Type B pancreatic cell (in vitro differentiated cells): ENCODE measurements around the gene DNM2. TPM values are rescaled to one million over a fixed set of nuclear protein-coding genes. Genes with fewer than 3 reads are reported as not detected.

Experiments
- DNase-seq: peaks from one replicate; pipeline ENCODE4 v3.0.0; 2021; ENCODE audit warnings: mixed read lengths; ENCODE audit not compliant: unreplicated experiment; ENCODE audit errors: extremely low spot score
- H3K27ac Mint-ChIP-seq: 2 replicates; pipeline ENCODE4 v1.8.0; 2021; ENCODE audit warnings: mild to moderate bottlenecking, mixed read lengths
- H3K27me3 Mint-ChIP-seq: 2 replicates; pipeline ENCODE4 v1.8.0; 2021; ENCODE audit warnings: mixed read lengths
- H3K36me3 Mint-ChIP-seq: 2 replicates; pipeline ENCODE4 v1.8.0; 2021; ENCODE audit warnings: mixed read lengths
- H3K4me1 Mint-ChIP-seq: one replicate; pipeline ENCODE4 v1.8.0; 2021; ENCODE audit warnings: mixed read lengths; ENCODE audit not compliant: unreplicated experiment
- H3K4me3 Mint-ChIP-seq: 2 replicates; pipeline ENCODE4 v1.8.0; 2021; ENCODE audit warnings: mild to moderate bottlenecking, mixed read lengths
- H3K9me3 Mint-ChIP-seq: 2 replicates; pipeline ENCODE4 v1.8.0; 2021; ENCODE audit warnings: mixed read lengths
- total RNA-seq: library from RNA; stranded (reverse); gene quantifications from 2 replicates; pipeline ENCODE4 v1.2.1, GENCODE V29; 2021; ENCODE audit warnings: low replicate concordance
- TF ChIP-seq, protein P1 (sequence below): fragments of 200-600 bp; sonication (generic); conservative IDR thresholded peaks from 2 replicates; pipeline ENCODE4 v1.5.0; 2021; ENCODE audit warnings: antibody characterized with exemption, mild to moderate bottlenecking

The DNM2 gene
- total RNA-seq, 1 donor from 2014 or later = 119 TPM

DNA sequence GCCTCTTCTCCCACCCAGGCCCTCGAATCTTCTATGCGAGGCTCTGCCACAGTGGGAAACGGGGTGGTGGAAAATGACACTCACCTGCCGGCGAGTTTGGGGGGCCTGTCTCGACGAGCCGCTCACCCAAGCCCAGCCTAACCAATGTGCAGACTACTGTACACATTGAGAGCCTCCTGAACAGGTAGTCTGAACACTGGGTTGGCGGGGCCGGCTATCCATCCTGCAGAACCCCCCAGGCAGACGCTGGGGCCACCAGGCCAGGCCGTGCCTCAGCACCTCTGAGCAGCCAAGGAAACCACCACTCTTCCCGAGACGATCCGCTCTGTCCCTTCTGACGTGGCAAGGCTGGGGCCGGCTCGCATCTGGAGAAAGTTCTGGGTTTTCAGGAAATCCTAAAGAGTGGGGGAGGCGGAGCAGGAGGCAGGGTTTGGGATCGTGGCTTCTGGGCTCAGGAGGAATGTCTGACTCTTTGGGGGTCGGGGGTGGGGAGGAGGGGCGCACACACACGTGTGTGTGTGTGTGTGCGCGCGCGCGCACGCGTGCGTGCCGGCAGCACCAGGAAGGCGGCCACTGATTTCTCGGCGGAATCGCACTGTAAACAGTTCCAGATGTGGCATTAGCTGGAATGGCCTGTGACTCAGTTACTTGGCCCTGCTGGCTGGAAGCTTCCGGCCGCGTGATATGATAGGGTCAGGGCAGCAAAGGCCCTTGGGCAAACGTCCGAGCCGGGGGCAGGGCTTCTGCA is 99.6 kb downstream of the DNM2 start:
- Mint-ChIP-seq H3K9me3 (no peaks in the 10 kb centered on the region), H3K4me3 (peak overlapping the region; percentile 82), H3K27ac (peak overlapping the region; percentile 67), H3K36me3 (peaks cover 29% of the 10 kb centered on the region), H3K4me1 (peaks cover 6% of the 10 kb centered on the region), H3K27me3 (no peaks in the 10 kb centered on the region)
- TF ChIP-seq, protein P1, sequence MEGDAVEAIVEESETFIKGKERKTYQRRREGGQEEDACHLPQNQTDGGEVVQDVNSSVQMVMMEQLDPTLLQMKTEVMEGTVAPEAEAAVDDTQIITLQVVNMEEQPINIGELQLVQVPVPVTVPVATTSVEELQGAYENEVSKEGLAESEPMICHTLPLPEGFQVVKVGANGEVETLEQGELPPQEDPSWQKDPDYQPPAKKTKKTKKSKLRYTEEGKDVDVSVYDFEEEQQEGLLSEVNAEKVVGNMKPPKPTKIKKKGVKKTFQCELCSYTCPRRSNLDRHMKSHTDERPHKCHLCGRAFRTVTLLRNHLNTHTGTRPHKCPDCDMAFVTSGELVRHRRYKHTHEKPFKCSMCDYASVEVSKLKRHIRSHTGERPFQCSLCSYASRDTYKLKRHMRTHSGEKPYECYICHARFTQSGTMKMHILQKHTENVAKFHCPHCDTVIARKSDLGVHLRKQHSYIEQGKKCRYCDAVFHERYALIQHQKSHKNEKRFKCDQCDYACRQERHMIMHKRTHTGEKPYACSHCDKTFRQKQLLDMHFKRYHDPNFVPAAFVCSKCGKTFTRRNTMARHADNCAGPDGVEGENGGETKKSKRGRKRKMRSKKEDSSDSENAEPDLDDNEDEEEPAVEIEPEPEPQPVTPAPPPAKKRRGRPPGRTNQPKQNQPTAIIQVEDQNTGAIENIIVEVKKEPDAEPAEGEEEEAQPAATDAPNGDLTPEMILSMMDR = no peak
- DNase-seq = no peak

DNA sequence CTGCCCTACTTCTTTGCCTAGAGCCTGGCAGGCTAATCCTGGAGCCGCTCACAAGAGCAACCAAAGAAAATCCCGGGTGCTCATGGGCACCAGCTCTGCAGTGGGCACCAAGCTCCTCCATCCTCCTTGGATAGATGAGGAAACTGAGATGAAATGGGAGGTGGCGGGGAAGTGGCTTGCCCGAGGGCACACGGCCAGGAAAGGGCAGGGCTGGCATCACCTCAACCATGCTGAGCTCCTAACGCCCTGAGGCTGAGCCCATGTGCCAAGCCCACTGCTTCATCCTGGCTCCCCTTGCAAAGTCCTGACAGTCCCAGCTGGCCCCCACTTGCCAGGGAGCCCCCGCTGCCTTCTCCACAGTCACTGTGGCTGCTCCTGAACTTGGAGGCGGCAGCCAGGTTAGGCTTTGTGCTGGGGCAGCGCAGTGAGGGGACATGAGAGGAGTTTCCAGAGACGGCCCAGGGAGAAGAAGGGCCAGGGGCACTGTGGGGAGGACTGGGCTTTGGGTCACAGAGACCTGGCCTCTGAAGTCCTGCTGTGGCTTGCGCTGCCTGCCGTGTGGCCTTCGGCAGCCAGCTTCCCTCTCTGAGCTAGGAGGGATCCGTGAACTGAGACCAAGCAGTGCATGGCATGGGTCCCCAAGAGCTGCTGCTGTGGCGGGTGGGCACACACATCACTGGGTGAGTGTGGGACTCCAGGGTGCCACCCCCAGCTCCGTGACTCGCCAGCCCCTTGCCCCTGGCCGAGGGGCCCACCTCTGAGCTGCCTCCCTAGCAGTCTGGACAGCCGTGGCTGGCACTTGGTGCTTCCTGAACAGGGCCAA is 100.6 kb downstream of the DNM2 start:
- TF ChIP-seq, protein P1 = no peak
- no peaks in the 10 kb centered on the region for H3K9me3 Mint-ChIP-seq
- H3K4me1 Mint-ChIP-seq = peaks cover 6% of the 10 kb centered on the region
- no peaks in the 10 kb centered on the region for H3K27me3 Mint-ChIP-seq
- no peak overlapping the region for H3K4me3 Mint-ChIP-seq
- DNase-seq = no peak
- H3K36me3 Mint-ChIP-seq = peaks cover 25% of the 10 kb centered on the region
- no peak overlapping the region for H3K27ac Mint-ChIP-seq

DNA sequence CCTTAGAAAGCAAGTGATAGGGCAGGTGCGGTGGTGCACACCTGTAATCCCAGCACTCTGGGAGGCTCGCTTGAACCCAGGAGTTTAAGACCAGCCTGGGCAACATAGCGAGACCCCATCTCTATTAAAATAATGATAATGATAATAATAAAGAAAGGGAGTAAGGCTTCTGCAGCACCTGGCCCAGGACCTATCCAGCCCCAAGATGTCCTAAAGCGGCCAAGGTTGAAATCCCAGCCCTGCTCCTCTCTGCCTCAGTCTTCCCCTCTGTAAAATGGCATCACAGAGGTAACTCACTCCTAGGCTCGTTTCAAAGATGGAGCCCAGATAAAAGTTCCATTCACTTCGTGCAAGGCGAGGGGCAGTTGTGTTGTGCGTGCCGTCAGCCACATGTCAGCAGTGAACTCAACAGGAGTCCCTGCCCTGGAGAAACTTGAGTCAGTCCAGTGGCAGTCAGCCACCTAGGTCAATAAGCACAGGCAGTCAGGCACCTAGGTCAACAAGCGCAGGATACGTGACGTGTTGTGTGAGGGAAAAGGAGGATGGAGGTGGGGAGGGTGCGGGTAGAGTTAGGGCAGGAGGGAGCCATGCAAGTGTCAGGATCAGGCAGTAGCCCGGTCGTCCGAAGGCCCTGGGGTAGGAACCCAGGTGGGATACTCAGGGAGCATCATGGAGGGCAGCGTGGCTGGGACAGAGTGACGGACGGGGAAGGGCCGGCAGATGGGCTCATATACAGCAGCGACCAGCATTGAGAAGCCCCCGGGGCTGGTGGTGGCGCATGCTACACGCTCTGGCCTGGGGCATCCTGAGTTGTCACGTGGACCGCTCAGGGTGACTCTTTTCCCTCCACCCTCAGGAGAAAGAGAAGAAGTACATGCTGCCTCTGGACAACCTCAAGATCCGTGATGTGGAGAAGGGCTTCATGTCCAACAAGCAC is 101.5 kb downstream of the DNM2 start:
- TF ChIP-seq, protein P1 = no peak
- Mint-ChIP-seq H3K36me3 (peaks cover 27% of the 10 kb centered on the region), H3K27ac (peak overlapping the region; percentile 31), H3K27me3 (no peaks in the 10 kb centered on the region), H3K9me3 (no peaks in the 10 kb centered on the region), H3K4me1 (peaks cover 5% of the 10 kb centered on the region), H3K4me3 (no peak overlapping the region)
- DNase-seq = no peak

DNA sequence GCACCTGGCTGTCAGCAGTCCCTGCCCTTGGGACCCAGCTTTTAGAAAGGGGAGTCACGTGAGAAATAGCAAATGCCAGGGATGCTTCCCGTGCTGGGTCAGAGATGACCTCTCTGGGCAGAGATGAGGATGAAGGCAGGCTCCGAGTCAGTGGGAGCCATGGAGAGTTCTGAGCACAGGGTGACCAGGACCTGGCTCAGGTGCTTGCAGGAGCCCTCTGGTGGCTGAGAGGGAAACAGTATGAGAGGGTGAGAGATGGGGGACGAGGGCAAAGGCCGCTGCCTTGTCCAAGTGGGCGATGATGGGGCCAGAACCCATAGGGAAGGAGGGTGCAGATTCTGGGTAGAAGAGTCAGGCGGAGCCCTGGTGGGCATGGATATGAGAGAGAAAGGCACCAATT is 102.3 kb downstream of the DNM2 start:
- TF ChIP-seq, protein P1 = peak; percentile 40
- Mint-ChIP-seq H3K4me1 (no peaks in the 10 kb centered on the region), H3K27me3 (no peaks in the 10 kb centered on the region), H3K4me3 (no peak overlapping the region), H3K27ac (peak overlapping the region; percentile 31), H3K36me3 (peaks cover 22% of the 10 kb centered on the region), H3K9me3 (no peaks in the 10 kb centered on the region)
- DNase-seq = no peak

DNA sequence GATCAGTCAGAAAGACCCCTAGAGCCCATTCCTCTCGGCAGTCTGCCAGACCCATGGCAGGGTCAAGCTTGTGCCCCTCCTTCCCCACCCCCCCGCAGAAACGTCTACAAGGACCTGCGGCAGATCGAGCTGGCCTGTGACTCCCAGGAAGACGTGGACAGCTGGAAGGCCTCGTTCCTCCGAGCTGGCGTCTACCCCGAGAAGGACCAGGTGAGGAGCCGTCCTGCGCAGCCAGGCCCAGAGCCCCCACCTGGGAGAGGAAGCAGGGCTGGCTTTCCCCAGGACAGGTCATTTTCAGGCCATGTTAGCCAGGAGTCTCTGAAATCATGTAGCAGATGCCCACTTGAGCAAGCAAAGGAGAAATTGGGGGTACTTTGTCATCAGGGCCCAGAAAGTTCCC is 105.8 kb downstream of the DNM2 start:
- H3K27ac Mint-ChIP-seq = no peak overlapping the region
- no peaks in the 10 kb centered on the region for H3K4me1 Mint-ChIP-seq
- H3K4me3 Mint-ChIP-seq = no peak overlapping the region
- H3K9me3 Mint-ChIP-seq = no peaks in the 10 kb centered on the region
- H3K36me3 Mint-ChIP-seq = peaks cover 20% of the 10 kb centered on the region
- TF ChIP-seq, protein P1 = no peak
- no peaks in the 10 kb centered on the region for H3K27me3 Mint-ChIP-seq
- DNase-seq = no peak
